HG03039 (cell line): ENCODE data around the gene ASTN2.
"Not testable (repeated sequence)": the region's sequence is repeated elsewhere in the genome, so short reads cannot be mapped to it uniquely, and the experiment has no call there.

Experiments
- ATAC-seq: cut with Tn5 transposase; IDR thresholded peaks from one replicate; pipeline ENCODE4 v1.9.1; 2021; ENCODE audit warnings: mild to moderate bottlenecking, moderate library complexity; ENCODE audit not compliant: unreplicated experiment

The ASTN2 gene

GRCh38 chr9:116717150-116717549, 697.7 kb downstream of the ASTN2 start:
- ATAC-seq: no peak

DNA sequence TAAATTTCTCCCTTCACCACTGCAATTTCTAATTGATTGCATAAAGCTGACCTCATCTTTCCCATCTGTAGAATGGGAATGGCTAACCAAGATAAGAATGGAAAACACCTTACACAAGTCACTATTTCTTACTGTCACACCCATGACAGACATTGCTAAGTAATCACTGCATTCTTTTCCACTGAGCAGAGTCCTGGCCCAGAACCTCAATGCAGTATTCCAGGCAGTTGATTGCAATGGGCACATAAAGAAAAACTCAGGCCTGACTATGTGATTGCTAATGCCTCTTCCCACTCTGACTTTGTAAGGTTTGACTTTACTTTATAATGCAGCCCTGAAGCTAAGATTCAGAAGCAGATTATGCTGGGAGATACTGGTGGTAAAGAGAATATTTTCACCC, 698.4 kb downstream of the ASTN2 start:
- no peak for ATAC-seq

- no peak for ATAC-seq
These were observed 699.1 kb downstream of the ASTN2 start for GRCh38 chr9:116715751-116716150.

GRCh38 chr9:116713271-116713670, 701.6 kb downstream of the ASTN2 start:
- no peak for ATAC-seq

- no peak for ATAC-seq
These were observed 702.1 kb downstream of the ASTN2 start for GRCh38 chr9:116712781-116713180.

DNA sequence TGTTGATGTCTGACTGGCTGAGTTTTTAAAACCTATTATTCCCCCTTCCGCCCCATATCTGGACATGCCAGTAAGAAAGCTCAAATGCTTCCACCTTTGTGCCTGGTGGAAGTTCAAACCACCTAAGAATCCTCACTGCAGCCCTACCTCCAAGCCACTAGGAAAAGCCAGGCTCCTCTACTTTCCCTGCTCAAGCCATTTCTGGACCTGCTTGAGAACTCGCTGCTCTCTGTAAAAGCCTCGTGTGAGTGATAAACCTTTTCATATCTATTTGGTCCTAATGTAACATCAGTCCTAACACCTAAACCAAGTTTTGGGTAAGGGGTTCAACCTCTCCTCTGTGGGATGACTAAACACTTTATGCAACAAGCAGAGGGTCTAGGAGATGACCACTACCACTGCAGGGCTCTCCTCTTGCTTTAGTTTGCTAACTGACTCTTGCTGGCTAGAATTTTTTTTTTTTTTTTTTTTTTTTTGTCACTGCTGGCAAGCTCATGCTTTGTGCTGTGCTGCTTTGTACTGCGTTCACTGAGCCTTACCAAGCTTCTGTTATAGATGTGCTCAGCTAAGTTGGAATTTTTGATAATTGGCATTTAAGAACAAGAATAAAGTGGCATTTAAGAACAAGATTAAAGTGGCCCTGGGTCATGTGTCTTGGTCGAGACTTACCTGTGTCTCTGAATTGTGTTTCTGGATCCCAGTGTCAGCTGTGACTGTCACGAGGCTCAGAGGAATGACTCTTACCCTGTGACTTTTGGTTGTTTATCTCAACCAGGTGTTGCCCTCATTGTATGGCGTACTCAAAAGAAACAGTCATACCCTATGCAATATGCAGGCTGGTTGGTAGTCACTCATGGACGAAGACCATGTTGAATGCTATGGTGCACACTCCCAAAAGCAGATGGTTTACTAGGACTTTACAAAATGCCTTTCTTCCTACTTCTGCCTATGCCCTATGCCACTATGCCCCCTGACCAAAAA, 708.3 kb downstream of the ASTN2 start:
- no peak for ATAC-seq

- ATAC-seq: no peak
These were observed 709.3 kb downstream of the ASTN2 start for GRCh38 chr9:116705531-116705930.

DNA sequence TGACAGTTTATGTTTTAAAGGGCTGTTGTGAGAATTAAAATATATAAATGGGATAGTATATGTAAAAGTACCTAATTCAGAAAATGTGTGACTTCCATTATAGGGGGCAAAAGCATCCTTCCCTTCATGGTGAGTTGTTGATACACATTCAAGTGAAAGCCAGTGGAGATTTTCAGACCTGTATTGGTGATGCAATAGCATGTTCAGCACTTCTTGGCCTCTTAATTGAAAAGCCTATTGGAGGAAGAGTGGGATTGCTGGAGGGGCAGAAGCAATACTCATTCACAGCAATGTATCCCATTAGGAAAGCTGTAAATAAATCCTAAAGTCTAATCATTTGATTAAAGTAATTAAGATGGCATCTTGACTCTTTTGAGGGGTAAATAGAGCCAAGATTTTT, 710.4 kb downstream of the ASTN2 start:
- ATAC-seq: no peak

DNA sequence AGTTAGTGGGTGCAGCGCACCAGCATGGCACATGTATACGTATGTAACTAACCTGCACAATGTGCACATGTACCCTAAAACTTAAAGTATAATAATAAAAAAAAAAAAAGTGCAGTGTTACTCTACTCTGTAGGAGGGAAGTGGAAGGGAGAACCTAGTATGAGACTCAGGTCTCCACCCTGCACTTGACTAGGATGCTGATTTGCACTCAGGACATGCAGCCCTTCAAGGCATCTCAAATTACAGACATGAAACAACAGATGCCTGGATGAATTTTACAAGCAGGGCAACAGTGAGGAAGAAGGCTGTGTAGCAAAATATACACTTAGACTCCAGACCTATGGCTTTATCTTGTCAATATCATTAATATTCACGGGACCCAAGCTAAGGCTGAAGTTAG, 711.2 kb downstream of the ASTN2 start:
- ATAC-seq: no peak

- no peak for ATAC-seq
These were observed 712.8 kb downstream of the ASTN2 start for GRCh38 chr9:116701940-116702642.

- ATAC-seq: no peak
These were observed 713.7 kb downstream of the ASTN2 start for GRCh38 chr9:116700882-116701865.

DNA sequence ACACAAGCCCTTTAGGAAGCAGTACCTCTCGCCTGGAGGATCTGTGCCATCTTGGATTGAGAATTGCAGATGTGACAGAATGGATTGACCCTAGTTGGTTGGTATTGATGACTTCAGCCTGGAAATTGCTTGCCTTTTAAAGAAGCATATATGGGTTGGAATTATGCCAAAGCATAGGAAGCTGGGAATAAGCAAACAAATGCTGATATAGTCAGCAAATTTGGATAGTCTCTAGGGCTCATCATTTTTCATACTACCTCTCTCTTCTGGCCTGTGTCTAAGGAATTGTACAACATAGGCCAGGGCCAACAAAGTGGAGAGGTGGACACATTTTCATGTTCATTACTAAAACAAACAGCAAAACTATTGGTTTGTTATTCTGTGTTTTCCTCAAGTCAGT, 714.6 kb downstream of the ASTN2 start:
- no peak for ATAC-seq

- ATAC-seq: no peak
These were observed 717.0 kb downstream of the ASTN2 start for GRCh38 chr9:116697887-116698286.

DNA sequence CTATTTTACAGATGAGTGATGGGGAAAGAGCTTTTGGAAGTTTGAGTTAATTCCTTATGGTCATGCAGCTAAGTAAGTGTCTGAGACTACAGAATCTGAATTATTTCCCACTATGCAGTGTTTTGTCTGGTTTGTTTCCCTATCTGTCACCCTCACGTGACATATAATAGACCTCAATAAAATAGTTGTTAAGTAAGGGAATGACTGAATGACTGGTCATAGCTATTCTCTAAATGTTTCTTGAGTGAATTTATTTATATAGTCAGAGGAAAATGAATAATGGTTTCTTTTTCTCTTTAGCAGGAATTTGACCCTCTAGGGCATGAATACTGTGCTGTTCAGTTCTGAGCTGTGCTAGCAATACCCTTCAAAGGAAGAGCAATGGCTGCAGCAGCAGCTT, 717.5 kb downstream of the ASTN2 start:
- ATAC-seq: no peak

DNA sequence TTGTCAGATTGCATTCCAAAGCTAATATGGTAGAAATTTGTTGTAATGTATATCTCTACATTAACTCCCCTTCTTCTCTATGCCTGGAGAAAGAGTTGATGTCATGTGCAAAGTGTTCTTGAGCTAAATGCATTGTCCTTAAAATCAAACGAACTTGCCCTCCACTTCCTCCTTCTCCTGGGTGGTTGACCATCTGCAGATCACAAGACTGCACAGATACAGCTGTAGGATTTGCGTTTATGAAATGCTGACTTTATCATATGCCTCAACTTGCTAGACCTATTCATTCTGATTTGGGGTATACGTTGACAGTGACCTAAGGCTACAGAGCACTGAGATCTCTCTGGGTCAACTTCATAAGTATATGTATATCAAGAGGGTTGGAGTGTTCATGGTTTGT, 719.4 kb downstream of the ASTN2 start:
- no peak for ATAC-seq

DNA sequence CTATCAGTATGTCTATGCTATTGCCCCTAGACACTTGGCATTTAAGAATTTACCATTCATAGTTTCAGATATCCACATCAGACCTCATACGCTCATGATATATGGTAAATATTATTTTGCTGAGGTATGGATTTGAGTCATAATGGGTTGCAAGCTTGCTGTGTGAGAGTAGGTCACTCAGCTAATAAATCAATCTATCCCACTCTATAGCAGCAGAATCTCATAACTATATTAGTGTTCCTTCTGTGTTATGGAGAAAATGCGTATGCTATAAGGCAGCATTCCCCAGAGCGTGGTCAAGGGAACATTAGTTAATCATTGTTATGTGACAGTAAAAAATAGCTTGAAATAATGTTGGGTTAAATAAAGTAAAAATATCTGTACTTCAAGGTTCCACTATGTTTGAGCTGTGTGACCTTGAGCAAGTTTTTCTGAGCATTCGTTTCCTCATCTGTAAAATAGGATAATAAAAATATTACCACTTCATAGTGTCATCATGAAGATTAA, 720.0 kb downstream of the ASTN2 start:
- ATAC-seq: no peak

DNA sequence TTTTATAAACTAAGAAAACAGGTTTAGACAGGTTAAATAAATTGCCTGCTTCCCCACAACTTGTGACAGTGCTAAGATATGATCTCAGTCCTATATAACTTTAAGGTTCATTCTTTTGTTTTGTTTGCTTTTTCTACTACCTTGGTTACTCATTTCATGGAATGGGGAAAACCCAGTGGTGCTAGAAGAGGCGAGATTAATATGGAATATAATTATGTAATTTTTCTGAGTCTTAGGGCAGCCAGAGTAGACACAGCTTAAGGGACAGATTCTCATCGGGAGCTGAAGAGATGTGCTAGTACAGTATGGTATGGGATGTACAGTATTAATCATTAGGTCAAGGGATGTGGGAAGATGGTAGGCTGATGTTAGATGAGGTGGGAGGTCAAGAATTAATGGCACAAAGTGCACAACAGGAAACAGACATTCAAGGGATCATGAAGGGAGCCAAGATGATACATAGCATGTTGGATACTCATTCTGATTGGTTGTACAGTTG, 721.6 kb downstream of the ASTN2 start:
- ATAC-seq: no peak

DNA sequence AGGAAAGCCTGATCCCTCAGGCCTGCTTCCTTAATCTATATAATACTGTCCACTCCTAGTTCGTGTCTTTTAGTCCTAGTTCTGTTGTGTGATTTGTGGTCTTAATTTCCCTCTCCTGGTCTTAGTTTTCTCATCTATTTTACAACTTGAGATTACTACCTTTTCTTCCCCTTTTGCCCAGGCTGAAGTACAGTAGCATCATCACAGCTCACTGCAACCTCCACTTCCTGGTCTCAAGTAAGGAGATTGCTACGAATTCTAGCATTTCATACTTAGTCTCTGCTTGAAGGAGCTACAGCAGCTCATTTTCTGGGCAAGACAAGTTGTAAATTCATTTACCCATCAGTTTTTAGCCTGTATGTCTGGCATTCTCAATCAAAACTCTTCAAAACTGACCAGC, 722.2 kb downstream of the ASTN2 start:
- ATAC-seq: no peak

- no peak for ATAC-seq
These were observed 723.2 kb downstream of the ASTN2 start for GRCh38 chr9:116691607-116692006.

- not testable (repeated sequence) for ATAC-seq
These were observed 724.1 kb downstream of the ASTN2 start for GRCh38 chr9:116690805-116691204.
